Measurements from ENCODE around the gene NRN1.
"Not testable (repeated sequence)": the region's sequence is repeated elsewhere in the genome, so short reads cannot be mapped to it uniquely, and the experiment has no call there.

The NRN1 gene, protein sequence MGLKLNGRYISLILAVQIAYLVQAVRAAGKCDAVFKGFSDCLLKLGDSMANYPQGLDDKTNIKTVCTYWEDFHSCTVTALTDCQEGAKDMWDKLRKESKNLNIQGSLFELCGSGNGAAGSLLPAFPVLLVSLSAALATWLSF

DNA sequence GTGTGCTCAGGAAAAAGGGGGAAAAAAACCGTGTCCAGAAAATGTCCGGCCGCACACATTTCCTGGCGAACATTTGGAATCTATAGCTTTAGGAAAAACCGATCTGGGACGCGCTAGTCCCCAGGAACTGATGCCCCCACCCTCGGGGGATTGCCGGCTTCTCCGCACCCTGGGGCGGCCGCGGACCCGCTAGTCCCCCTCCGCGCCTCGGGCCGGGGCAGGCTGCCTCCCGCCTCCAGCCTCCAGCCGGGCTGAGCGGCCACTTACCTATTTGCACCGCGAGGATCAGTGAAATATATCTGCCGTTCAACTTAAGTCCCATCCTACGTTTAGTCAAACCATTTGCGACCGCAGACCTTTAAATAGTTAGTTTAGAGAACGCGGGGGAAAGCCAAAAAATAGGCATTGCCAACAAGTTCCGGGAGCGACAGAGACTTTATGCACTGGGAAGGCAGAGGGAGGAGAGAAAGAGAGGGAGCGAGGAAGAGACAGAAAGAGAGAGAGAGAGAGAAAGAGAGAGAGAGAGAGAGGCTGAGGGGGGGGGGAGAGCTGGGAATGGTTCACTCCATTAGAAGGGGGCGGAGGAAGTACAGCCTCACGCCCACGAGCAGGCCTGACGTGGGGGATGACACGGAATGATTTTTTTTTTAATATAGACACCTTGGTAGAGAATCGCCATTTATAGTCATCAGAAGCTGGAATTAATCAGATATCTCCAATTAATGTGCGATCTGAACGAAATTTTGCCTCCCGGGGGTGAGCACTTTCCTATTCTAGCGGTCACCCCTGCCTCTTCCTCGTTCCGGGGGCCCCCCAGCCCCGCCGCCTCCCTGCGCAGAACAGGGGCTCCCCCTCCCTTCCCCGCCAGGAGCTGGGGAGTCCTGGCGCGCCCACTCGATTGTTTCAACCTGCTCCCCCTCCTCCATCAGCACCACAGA, at the start of gene NRN1:
Gene NRN1 (minus strand): TSS at position 498 of the 938 bp plus-strand sequence. CDS start 176 bp downstream, at position 322.
- DNase-seq = no peak

GRCh38 chr6:6052216-6052615, 45.5 kb upstream of the NRN1 start:
- no peak for DNase-seq

DNA sequence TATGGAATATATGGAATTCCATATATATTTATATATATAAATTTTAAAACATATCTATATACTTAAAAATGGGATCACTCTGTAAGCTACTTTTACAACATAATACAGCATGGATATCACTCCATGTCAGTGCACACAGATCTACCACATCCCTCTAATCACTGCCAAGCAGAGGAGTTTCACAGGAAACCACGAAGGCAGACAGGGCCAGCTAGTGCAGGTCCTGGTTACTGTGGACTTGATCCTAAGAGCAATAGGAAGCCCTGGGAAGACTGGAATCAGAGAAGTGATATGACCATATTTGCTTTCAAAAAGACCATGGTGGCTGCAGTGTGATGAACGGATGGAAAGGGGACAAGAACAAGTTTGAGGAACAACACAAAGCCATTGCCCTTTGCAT, 40.0 kb upstream of the NRN1 start:
- no peak for DNase-seq

- DNase-seq = no peak
These were observed 33.3 kb upstream of the NRN1 start for GRCh38 chr6:6039946-6040509.

GRCh38 chr6:6037179-6037578, 30.5 kb upstream of the NRN1 start:
- DNase-seq = no peak

DNA sequence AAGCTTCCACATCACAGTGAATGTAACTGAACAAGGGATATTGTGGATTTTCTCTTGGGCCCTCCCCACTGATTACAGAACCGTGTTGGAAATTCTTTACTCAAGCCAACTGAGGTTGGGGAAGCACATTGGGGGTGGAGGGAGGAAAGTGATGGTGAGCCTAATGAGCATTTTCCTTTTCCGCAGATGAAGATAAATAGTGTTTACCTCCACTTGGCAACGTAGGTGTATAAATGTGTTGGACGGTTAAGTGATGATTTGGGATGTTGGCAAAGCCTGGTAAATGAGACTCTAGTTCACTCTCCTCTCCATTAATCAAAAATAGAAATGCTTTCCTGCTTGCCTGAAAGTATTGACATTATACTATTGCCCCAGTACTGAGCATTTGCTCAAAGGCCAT, 27.1 kb upstream of the NRN1 start:
- DNase-seq = no peak

- DNase-seq = no peak
These were observed 19.9 kb upstream of the NRN1 start for GRCh38 chr6:6026513-6027205.

DNA sequence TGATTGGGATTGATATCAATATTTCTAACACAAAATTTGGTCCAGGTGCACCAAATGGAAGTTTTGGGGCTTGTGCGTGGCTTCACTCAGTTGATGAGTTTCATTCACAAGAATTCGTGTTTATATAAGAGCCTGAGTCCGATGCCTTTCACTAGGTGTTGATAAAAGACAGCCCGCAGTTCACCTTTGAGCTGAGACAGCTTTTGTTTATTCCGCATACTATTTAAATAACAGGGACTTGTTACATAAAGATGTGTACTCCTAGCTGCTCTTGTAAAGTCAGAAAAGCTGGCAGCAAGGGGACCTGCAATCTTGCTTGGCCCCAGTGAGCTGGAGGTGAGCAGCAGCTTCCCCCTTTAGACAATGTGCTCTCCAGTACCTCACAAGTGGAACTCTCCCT, 19.0 kb upstream of the NRN1 start:
- no peak for DNase-seq

GRCh38 chr6:6024220-6024619, 17.5 kb upstream of the NRN1 start:
- DNase-seq = no peak

- not testable (repeated sequence) for DNase-seq
These were observed 16.1 kb upstream of the NRN1 start for GRCh38 chr6:6022841-6023240.

- DNase-seq = no peak
These were observed 2.1 kb upstream of the NRN1 start for GRCh38 chr6:6008648-6009421.

DNA sequence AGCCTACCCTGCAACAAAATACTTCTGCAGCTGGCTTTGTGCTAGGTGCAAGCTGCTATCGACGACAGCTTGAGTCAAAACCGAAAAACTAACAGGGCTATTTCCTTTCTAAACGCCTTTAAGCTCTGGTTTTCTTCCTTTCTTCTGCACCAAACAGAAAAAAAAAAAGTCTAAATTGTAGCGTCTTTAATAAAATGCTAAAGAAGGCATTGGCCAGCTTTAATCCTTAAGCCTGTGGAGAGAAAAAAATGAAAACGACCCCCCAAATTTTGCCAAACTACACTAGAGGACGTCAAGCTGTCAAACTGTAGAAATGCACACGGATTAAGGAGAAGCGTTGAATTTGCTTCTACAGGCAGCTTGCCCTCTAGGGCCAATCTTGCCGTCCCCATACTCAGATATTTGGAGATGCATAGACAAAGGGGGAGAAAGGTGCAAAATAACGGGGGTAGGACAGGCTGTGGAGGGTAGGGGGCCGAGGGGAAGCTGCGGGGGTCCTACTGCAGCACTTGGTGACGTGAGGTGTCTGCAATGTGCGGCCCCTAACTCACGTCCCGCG, 1.4 kb upstream of the NRN1 start:
- DNase-seq = no peak

DNA sequence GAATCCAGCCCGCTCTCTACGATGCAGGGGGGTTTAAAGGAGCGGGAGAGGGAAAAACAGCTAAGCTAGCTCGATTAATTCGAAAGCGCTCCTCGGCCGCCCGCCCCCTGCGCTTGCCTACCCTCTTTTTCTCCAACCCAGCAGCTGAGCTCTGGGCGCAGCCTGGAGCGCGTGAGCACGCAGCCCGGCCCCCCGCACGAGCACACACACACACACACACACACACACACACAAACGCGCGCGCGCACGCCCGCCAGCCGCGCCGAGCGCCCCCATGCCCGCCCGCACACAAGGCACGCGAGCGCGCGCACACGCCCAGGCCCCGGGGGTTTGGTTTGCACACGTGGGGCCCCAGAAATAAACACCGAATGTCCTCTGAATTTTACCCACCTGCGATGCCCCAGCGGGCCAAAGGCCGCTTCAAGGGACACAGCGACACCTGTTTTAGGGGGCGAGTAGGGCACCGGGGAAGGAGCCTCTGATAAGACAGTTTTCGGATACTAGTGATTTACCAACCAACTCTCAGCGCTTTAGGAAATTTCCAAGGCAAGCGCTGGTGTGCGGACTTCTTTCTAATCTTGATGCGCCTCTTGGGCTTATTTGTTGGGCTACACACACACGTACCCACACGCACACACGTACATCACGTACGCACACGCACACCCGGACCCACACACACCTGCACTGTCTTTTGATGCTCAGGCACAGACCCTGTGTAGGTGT, 802 bp upstream of the NRN1 start:
- DNase-seq = no peak

DNA sequence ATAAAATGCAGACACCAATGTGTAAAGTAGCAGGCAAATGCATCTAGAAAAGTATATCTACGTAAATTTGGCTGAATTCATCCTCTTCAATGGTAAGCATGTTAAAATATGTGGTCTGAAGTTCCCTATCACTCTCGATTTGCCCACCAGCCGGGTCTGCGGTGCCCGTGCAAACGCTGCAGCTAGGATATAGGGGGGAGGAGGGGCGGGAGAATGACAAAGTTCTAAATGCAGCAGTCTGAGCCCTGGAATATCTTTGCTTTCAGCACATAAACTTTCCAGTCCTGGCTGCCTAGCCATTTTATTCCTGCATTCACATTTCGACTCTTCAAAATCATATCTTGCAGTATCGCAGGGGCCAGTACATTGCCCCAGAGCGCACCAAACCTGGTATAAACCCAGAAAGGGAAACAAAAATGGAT, 708 bp downstream of the NRN1 start:
- DNase-seq = no peak

- DNase-seq = no peak
These were observed 1.4 kb downstream of the NRN1 start for GRCh38 chr6:6005051-6006005.

GRCh38 chr6:6004390-6004995, 2.2 kb downstream of the NRN1 start:
- no peak for DNase-seq

DNA sequence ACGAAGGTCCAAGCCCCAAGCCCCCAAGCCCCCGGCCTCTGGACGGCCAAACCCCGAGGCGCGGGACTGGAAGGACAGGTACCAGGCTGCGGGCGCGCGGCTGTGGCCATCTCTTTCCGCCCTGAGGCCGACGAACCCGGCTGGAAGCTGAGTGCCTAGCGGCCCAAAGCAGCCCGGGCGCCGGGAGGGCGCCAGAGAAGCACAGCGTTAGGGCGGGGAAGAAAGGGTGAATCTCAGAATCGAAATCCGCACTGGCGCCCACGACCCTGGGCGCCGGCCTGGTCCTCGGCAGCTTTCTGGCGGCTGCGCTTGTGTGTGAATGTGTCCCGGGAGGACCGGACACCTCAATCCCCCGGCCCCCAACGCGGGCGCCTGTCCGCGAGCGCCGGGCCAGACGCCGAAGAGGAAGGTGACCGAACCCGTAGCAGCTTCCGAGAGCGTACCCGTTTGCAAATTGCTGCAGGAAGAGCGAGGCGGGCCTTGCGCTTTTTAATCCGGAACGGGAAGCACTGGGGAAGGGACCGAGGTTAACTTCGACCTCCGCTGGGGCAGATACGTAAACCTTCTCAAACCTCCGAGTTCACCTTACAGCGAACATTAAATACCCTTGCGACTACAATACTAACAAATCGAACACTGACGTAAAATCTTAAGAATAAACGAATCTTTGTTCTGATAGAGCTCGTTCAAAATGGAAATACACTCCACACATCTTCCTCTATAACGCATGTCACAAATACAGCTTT, 2.9 kb downstream of the NRN1 start:
- peak; percentile 41 for DNase-seq

DNA sequence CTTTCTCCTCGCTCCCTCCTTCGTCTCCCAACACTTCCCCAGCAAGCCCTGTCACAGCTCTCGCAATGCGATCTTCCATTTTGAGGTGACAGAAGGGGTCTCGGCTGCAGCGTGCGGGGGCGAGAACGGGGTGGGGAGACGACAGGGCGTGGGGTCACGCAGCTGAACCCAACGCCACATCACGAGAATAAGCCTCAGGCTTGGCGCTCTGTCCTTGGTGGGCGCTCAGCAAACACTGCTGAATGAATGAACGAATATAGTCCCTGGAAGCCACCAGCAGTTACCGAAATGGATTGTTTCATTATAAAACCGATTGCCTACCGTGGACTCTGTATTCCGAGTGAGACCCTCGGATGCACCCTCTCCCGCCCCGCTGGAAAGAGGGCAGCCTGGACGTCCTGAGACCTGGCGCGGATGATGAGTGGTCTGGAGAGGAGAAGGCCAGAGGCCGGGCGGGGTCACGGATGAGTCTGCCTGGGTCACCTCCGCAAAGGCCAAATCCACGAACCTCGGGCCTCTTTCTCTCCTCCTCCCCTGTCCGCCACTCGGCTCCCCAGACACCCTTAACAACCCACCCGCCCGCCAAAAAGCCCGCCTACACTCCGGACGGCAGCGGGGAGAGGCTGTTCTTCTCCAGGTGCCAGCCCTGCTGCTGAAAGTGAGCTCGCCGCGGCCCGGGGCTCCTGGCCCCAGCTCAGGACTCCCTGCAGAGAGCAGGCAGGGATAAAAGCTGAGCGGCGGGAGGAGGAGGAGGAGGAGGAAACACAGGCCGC, 3.7 kb downstream of the NRN1 start:
- no peak for DNase-seq

All from KG1 (cell line).